GM18505 (cell line): ENCODE results near the gene PTPN11.

Source experiments
- ATAC-seq: cut with Tn5 transposase; IDR thresholded peaks from one replicate; pipeline ENCODE4 v1.9.1; 2021; ENCODE audit not compliant: unreplicated experiment
- POLR2A ChIP-seq: IDR thresholded peaks from 4 replicates; pipeline ENCODE4 v1.6.1; 2011; ENCODE audit warnings: borderline replicate concordance; ENCODE audit not compliant: insufficient read depth, insufficient read length; ENCODE audit errors: extremely low read depth

Gene PTPN11

DNA sequence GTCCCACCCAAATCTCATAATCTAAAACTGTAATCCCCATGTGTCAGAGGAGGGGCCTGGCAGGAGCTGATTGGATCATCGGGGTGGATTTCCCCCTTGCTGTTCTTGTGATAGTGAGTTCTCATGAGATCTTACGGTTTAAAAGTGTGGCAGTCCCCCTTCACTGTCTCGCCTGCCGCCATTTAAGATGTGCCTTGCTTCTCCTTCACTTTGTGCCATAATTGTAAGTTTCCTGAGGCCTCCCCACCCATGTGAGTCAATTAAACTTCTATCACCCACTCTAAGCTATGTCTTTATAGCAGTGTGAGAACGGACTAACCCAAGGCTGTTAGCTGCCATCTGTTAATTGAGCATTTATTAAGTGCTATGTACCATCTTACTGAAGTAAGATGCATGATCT lies 105.1 kb downstream of the PTPN11 start:
- TF ChIP-seq POLR2A, result no peak

GRCh38 chr12:112524269-112524668 lies 105.5 kb downstream of the PTPN11 start:
- ATAC-seq, result no peak

More for the DNA sequence above, 105.1 kb downstream of the PTPN11 start:
- no peak for ATAC-seq

DNA sequence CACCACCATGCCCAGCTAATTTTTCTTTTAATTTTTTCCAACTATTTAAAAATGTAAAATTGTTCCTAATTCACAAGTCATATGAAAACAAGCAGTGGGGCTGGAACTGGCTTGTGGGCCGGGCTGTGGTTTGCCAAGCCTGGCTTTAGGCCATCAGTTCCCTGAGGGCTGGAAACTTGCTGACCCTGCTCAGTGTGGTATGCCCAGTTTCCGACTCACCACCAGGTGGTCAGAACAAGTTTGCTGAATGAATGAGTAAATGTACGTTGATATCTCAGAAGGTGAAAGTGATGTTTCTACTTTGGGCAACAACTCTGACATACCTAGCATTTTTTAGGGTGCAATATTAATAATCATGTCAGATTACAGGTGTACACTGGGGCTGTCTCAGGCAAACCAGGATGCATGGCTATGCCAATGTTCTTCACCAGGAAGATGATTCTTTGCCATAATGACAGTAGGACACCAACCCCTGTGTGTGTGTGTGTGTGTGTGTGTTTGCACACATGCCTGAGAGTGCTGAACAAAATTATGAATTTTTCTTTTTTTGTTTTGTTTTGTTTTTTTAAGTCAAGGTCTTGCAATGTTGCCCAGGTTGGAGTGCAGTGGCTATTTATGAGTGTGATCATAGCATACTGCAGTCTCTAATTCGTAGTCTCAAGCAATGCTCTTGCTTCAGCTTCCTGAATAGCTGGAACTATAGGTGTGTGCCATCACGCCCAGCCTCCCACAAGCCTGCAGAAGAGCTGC lies 106.1 kb downstream of the PTPN11 start:
- no peak for TF ChIP-seq POLR2A
- ATAC-seq, result no peak

More at GRCh38 chr12:112524269-112524668, 105.5 kb downstream of the PTPN11 start:
- no peak for TF ChIP-seq POLR2A

DNA sequence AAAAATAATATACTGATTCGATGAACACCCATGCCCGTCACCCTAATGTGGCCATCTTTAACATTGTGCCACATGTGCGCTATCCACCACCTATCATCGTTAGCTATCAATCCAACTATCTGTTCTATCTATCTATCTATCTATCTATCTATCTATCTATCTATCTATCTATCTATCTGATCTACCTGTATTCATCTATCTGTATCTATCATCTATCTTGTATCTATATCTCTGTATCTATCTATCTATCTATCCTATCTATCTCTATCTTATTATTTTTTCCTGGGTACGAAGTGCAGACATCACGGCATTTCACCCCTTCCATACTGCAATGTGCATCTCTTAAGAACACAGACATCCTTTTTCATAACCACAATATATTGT lies 106.7 kb downstream of the PTPN11 start:
- no peak for ATAC-seq
- TF ChIP-seq POLR2A, result no peak

- TF ChIP-seq POLR2A, result no peak
- ATAC-seq, result no peak
Measured at GRCh38 chr12:112527082-112527481, 108.3 kb downstream of the PTPN11 start.

GRCh38 chr12:112527501-112527900 lies 108.8 kb downstream of the PTPN11 start:
- TF ChIP-seq POLR2A, result no peak
- no peak for ATAC-seq

- ATAC-seq, result no peak
- no peak for TF ChIP-seq POLR2A
Measured at GRCh38 chr12:112528521-112528920, 109.8 kb downstream of the PTPN11 start.

DNA sequence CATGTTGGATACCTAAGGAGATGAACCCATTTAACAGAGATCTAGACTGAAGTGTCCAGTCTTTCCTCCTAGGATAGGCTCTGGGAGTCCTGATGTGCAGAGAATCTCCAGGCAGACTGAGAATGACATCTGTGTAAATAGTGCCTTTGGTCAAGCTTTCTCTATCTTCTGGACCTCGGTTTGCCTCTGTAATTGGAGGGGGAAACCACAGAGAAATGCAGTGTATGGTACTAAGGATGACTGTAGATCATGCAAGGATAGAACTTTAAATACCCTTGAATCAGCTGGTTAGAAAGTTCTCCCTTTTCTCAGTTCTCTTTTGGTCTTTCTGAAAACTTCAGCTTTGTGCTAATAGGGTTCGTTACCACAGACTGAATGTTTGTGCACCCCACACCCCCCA lies 112.2 kb downstream of the PTPN11 start:
- no peak for TF ChIP-seq POLR2A
- ATAC-seq, result no peak

GRCh38 chr12:112532106-112532505 lies 113.4 kb downstream of the PTPN11 start:
- no peak for TF ChIP-seq POLR2A
- ATAC-seq, result no peak

- no peak for TF ChIP-seq POLR2A
- ATAC-seq, result no peak
Measured at GRCh38 chr12:112533528-112533927, 114.8 kb downstream of the PTPN11 start.

DNA sequence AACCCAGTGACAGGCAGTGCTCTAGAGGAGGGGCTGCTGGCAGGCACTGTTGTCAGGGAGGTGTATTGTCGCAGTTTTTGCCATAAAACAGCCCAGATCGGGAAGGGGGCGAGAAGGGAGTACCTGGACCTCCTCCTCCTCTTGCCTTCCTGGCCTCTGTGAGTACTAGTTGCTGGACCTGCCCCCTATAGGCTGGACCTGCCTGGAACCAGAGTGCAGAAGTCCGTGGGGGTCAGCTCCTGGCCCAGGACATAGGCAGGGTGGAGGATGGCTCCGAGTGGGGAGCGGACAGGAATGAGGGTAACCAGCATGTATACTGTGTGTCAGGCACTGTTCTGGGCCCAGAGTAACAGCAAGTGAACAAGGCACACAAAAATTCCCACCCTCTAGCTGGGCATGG lies 116.3 kb downstream of the PTPN11 start:
- no peak for TF ChIP-seq POLR2A
- ATAC-seq, result no peak

DNA sequence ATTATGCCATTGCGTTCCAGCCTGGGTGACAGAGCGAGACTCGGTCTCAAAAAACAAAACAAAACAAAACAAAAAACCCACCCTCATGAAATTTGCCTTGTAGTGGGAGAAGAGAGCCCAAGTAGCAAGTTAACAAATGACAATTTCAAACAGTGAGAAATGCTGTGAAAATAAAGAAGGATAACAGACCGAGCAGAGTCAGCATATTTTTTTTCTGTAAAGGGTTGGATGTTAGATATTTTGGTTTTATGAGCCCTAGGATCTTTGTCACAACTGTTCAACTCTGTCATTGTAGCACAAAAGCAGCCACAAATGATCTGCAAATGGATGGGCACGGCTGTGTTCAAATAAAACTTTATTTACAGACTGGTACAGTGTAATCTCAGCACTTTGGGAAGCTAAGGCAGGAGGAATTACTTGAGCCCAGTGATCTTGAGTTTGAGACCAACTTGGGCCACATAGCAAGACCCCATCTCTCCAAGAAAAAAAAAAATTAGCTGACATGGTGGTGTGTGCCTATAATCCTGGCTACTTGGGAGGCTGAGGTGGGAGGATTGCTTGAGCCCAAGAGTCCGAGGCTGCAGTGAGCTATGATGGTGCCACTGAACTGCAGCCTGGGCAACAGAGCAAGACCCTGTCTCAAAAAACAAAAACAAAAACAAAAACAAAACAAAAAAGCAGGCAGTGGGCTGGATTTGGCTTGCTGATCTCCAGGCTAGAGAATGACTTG lies 117.1 kb downstream of the PTPN11 start:
- ATAC-seq, result no peak
- no peak for TF ChIP-seq POLR2A

DNA sequence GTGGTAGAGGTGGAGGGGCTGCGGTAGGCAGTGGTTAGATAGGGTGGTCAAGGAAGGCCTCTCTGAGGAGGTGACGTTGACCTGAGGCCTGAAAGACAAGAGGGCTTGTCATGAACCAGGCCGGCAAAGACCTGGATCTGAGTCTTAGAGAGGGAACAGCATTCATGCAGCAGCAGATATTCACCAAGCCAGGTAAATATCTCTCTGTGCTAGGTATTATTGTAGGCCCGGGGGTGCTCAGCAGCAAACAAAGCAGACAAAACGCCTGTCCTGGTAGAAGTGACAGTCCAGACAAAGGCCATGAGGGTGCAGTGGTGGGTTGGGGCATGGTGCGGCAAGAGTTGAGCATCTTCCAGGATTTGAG lies 117.6 kb downstream of the PTPN11 start:
- TF ChIP-seq POLR2A, result no peak
- ATAC-seq, result no peak

DNA sequence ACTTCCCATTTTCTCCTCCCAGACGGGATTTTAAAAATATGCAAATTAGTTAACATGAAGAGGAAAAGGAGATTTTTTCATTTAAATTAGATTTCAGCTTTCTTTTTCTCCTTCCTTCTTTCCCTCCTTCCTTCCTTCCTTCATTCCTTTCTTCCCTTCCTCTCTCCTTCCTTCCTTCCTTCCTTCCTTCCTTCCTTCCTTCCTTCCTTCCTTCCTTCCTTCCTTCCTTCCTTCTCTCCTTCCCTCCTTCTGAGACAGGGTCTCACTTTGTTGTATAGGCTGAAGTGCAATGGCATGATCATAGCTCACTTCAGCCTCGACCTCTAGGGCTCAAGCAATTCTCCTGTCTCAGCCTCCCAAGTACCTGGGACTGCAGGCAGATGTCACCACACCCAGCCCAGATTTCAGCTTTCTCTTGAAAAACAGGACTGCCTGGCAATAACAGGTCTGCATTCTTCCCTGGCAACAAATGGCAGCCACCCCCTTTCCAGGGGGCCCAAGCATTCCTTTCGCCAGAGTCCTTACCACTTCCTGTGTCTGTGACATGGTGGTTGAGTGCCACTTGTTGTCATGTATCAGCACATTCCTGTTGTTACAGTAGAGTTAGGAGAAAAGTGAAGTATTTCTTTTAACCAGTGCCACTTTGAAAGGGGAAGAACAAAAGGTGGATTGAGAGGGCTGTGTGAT lies 119.1 kb downstream of the PTPN11 start:
- TF ChIP-seq POLR2A, result no peak

DNA sequence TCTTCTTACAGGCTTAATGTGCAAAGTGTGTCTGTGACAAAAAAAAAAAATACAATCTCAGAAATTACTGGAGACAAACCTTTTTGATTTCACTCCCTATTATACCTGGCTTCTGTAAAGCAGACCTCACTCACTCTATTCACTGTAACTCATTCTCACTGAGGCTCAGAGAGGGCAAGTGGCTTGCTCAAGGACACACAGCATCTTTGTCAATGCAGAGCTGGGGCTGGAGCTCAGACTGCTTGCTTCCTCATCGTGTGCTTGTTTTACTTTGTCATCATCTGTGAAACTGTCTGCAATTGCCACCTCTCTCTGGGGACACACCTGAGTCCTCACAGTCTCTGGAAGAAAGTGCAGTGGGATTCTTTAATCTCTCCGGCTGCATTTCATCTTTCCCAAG lies 120.0 kb downstream of the PTPN11 start:
- ATAC-seq, result no peak
- TF ChIP-seq POLR2A, result no peak

More for the DNA sequence above, 119.1 kb downstream of the PTPN11 start:
- ATAC-seq, result no peak

DNA sequence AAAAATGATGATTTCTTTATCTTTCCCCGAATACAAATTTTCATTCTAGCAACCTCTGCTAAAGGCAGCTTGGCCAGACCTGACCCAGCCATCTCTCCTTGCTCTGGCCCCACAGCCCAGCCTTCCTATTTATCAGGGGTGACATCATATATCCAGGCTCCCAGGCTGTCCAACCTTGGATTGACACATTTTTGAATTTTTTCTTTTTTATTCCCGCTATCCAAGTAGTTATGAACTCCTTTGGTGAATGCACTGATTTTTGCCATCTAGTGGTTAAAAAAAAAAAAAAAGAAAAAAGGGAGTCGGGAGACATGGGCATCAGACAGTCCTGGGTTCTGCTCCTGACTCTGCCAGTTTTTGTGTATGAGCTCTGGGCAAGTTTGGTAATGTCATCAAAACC lies 120.5 kb downstream of the PTPN11 start:
- no peak for TF ChIP-seq POLR2A
- ATAC-seq, result no peak
